GM21737 (cell line): ENCODE results near the gene ZC3H12A.

ENCODE experiments used
- ATAC-seq: cut with Tn5 transposase; IDR thresholded peaks from one replicate; pipeline ENCODE4 v1.9.1; 2021; ENCODE audit warnings: mild to moderate bottlenecking, moderate library complexity; ENCODE audit not compliant: unreplicated experiment

The ZC3H12A gene

DNA sequence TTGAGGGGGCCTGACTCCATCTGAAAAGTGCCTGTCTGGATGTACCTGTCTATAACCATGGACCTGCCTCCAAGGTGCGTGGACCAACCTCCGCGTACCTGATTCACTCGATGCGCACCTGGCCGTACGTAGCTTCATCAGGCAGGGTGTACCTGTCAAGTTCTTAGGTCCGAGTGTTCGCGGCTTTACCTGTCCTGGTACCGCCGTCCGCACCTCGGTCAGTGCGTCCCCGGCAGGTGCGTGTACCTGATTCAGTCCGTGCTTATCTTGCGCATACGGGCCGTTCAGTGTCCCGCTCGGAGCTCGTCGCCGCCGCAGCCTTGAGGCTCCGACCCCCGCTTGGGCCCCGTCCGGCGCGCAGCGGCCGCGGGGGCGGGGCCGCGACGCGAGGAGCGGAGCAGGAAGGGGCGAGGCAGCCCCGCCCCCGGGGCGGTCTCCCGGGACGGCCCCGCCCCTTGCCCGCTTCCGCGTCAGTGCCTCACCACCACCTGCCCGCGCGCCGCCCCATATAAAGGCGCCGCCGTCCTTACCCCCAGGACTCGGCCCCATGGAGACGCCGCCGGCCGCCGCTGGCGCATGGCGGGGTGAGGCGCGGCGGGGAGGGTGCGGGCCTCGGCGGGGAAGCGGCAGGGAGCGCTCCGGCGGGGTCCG is at the start of gene ZC3H12A:
Gene ZC3H12A, plus strand, starts transcription at position 535 of the 651 bp plus-strand sequence. CDS start 917 bp downstream, outside the sequence.
- ATAC-seq: peak; percentile 60

DNA sequence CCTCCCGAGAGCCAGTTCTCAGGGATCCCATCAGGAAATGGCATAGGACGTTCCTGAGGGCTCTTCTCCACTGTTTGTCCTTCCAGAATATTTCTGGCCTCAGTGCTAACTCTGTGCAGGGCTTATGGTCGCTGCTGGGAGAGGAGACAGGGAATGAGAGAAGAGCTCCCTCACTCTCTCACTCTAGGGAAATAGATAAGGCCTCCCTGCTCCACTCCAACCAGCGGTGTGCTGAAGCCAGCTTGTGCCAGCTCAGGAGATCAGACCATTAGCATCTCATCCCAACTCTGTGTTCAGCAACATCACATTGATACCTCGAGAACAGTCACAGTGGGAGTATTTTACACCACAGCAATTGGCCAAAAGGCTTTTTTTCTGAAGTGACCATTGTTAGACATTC is 49.2 kb upstream of the ZC3H12A start:
- ATAC-seq: no peak

DNA sequence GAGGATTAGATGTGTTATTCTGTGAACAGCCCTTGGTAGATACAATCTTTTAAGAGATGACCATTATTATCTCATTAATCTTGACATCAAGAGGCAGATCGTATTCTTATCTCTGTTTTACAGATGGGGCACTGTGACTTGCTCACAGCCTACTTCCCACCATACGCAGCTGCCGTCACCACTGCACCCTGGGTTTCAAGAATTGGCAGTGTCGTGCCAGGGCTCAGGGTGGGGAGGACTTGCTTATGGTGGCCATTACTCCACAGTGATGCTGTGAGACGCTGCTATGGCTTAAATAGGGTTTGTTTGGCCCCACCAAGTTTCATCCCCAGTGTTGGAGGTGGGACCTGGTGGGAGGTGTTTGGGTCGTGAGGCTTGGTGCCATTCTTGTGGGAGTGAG is 45.4 kb upstream of the ZC3H12A start:
- no peak for ATAC-seq

DNA sequence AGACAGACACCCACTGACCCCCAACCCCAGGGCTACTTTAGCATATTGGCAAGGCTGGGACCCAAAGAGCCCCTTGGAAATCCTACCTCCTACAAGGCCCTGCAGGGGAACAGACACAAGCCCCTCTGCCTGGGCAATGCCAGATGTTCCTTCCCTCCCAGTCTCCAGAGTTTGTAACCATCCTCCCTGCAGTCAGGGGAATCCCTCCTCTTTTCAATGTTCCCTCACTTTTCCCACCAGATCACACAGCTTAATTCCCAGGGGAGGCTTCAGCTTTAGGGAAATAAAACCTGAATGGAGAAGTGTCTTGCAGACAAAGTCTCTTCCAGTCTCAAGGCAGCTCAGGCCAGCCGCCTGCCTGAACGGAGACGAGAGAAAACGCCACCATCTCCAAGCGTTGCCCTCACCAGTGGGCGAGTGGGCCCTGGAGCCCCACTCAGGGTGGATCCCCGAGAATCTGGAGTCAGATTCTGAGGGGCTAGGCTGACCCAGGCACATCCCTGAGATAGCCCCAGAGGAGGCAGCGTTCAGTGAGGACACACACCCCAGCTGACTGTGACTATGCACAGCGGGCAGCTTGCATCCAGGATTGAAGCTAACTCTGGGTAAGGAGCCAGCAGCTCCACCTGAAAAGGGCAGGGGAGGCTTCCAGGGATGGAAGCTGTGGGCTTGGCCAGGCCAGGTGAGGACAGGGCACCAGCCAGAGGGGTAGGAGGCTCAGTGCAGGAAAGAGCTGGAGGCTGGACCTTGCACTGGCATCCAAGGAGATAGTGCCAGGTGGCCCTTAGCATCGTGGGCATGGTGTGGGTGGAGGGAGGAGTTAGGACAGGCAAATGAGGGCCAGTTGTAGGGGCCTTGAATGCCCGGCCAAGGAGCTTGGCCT is 44.0 kb upstream of the ZC3H12A start:
- no peak for ATAC-seq

DNA sequence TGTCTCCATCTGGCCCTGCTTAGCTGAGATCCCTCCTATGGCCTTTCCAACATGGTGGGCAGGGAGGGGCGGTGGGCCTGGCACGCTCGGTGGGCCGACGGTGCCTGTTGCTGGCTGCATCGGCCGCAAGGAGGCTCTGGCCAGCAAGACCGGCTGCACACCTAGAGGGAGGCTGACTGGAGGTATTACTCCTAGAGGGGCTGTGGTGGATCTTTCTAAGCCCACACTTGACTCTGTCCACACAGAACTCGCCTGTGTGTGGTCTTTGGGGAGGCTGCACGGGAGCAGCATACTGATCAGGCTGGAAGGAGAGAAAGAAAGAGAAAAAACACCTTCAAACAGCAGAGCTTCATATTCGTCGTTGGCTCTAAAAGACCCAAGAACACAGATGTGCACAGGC is 41.7 kb upstream of the ZC3H12A start:
- ATAC-seq: no peak

DNA sequence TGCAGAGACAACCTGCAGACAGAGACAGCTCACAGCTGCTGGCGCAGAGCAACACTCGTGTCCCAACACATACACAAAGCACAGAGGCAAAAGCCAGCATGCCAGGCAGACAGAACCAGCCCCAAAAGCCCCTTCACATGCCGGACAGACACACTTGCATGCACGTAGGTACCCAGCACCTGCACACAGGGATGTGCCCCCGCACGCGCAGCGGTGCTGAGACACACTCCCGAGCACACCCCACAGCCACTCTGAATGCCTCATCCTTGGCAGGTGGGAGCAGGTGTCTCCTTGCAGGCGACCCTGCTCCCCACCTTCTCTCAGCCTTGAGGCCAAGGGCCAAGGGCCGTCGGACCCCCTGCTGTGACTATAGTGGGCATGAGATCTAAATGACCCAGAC is 41.2 kb upstream of the ZC3H12A start:
- ATAC-seq: no peak

DNA sequence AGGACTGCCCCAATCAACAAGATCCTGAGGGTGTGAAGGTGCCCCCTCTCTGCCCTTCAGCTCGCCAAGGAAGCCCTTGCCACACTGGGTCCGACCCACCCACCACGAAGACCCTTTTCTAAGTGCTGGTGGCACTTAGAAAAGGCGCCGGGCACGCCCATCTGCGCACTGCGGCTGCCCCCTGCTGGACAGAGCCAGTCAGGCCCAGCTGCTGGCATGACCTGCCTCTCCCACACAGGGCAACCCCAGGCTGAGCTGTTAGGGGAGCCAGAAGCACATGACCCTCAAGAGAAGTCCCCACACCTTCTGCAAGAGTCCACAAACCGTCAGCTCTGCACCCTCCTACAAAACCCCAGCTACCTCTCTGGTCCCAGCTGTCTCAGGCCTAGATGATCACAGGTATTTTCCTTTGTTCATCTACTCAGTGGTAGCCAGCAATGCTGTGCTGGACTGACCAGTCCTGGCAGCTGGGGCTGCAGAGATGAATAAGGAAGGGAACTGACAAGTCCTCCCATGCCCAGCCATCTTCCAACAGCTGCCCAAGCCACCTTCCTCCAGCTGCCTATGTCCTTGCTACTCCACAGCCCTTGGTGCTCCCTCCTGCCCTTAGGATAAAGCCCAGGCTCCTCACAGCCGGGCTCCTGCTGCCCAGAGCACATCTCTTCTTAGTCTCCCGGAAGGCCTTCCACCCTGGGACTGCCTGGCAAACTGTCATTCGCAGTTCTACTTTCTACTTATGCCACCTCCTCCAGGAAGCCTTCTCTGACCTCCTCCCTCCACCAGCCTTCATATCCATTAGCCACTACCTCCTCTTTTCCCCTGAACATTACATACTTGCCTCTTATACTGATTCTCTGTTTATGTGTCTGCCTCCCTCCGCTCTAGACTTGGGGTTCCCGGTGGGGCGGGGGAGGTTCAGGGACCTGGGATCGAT is 39.8 kb upstream of the ZC3H12A start:
- no peak for ATAC-seq

DNA sequence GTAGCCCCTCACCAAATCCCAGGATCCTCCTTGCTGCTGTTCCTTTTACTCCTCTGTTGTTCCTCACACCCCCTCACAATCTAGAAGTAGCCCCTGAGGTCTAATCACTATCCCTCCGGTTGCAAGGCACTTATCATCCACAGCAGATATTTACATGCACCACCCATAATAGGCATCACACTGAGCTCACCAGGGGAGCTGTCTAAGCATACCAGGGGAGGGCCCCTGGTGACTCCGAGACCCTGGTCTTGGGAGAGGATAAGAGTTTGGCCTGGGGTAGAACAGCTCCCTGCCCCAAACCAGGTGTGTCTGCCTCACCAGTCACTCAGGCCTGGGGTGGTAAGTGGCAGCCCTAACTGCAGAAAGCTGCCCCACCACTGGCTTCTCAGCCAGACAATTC is 37.3 kb upstream of the ZC3H12A start:
- no peak for ATAC-seq

DNA sequence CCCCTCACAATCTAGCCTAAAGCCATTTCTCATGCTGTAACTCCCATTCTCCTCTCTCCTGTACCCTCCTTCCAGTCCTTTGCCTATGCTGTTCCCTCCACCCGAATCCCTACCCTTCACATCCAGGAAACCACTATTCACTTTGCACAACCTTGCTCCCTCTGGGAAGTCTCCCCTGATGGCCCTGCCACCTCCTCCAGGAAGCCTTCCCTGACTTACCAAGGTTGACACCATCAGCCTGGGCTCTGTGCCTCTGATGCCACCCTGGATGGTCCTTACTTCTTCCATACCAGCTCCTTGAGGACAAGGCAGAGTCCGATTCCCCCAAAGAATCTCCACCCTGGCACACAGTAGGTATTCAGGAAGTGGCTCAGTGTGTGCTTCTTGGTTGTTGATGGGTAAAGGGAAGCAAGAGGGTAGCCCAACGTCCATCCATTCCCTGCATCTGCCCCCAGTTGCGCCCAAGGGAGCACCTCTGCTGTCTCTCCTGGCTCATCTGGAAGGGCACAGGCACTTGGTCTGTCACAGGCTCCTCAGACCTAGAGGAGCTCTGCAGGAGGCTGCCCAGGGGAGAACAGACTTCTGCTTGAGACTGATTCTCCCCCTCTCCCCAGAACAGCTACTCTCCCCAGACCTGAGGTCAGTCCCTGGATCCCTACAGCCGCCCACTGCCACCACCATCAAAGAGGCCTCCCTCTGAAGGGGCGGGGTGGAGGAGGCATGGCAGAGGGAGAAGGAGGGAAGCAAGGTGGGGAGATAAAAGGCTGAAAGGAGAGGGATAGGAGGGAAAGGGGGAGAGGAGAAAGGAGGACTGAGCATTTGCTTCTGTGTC is 36.1 kb upstream of the ZC3H12A start:
- no peak for ATAC-seq

DNA sequence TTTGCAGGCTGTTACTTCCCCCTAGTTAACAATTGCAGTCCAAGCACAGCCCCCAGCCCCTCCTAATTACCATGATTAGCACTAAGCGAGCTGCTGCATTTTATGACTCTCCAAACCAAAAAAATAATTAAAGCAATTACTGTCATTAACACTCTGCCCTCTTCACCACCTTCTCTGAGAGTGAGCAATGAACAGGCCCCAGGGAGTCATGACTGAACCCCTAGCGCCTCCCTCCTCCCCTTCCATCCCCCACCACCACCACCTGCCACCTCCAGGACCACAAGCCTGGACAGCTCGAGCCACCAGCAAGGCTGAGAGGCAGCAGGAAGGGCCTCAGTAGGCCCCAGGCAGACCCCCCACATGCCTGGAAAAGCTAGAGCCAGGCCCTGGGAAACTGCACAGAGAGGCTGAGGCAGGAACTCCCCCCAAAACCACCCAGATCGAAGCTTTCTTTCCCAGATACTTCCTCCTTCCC is 35.5 kb upstream of the ZC3H12A start:
- ATAC-seq: no peak

DNA sequence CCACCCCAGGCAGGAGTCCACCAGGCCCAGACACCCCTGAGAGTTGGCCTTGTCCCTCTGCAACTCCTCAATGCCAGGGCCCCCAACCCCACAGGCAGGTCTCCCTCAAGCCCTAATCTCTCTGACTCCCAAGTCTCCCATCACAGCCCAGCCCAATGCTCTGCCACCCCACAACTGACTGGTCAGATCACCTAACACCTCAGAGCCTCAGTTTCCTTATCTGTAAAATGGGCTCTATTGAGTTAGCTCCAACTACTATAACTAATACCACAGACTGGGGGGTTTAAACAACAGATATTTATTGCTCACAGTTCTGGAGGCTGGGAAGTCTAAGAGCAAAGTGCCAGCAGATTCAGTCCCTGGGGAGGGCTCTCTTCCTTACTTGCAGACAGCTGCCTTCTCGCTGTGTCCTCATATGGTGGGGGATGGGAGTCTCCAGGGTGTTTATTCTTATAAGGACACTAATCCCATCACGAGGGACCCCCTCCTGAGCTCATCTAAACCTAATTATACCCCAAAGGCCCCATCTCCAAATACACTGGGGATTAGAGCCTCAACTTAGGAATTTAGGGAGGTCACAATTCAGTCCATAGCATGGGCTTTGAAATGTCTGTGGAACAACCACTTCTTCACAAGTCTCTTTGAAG is 34.9 kb upstream of the ZC3H12A start:
- ATAC-seq: no peak

DNA sequence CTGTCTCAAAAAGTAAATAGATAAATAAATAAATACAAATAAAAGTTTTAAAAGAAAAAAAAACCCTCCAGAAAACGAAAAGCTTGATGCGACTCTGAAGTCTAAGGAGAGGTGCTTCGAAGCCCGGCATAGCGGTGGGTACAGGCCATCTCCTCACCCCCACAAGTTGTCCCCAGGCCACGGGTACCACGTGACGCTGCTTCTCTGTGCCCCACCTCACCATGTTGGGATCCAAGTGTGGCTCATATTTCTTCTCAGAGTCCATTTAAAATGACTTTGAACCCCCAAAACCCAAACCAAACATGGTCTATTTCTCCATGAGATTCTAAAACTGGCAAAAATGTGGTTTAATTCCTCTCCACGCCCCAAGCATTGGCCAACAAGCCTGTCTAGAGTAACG is 32.9 kb upstream of the ZC3H12A start:
- ATAC-seq: no peak

DNA sequence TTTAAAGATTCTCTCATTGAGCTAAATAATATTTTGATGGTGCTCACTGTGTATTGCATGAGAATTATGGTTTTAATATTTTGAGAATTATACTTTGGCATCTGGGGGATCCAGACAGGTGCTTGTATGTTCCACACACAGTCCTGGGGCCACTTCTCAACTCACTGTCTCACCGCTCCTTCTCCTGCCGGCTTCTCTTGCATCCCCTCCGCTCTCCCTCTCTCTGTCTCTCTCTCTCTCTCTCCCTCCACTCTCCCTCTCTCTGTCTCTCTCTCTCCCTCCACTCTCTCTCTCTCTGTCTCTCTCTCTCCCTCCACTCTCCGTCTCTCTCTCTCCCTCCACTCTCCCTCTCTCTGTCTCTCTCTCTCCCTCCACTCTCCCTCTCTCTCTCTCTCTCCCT is 32.2 kb upstream of the ZC3H12A start:
- ATAC-seq: no peak

DNA sequence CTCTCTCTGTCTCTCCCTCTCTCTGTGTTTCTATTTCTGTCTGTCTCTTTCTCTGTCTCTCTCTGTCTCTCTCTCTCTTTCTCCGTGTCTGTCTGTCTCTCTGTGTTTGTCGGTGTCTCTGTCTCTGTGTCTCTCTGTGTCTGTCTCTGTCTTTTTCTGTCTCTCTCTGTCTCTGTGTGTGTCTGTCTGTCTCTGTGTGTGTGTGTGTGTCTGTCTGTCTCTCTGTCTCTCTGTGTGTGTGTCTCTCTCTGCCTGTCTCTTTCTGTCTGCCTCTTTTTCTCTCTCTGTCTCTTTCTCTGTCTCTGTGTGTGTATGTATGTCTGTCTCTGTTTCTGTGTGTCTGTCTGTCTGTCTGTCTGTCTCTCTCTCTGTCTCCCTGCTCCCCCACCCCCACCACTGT is 31.7 kb upstream of the ZC3H12A start:
- no peak for ATAC-seq

DNA sequence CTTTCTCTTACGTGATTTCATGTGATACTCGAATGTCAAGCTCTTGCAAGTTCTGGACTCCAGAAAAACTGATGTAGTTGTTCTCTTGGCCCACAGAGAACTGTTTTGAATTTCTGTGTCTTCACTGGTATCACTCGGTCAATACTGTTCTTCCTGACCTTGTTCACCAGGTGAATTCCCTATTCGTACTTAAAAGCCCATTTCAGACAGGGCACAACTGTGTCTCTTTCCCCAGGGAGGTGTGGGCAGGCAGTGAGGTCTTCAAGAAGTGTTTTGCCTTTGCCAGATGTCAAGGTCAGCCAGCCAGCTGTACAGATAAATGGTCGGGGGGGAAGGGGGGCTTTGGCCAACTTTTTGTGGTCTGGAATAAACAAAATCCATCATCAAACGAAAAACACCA is 27.5 kb upstream of the ZC3H12A start:
- no peak for ATAC-seq

DNA sequence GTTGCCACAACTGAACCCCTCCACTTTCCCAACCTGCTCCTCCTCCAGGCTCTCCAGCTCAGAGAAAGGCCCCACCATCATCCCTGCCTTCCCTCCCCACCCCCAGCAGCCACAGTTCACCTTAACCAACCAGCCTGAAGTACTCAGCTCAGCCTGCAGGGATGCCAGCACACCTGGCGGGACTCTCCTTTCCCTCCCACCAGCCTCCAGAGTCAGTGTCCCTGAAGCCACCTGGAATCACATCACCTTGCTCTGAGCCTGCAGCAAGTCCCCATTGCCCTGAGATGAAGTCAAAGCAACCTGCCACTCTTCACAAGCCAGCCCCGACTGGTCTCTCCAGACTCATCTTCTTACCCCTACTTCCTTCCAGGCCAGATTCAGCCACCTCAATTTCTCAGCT is 26.2 kb upstream of the ZC3H12A start:
- no peak for ATAC-seq

DNA sequence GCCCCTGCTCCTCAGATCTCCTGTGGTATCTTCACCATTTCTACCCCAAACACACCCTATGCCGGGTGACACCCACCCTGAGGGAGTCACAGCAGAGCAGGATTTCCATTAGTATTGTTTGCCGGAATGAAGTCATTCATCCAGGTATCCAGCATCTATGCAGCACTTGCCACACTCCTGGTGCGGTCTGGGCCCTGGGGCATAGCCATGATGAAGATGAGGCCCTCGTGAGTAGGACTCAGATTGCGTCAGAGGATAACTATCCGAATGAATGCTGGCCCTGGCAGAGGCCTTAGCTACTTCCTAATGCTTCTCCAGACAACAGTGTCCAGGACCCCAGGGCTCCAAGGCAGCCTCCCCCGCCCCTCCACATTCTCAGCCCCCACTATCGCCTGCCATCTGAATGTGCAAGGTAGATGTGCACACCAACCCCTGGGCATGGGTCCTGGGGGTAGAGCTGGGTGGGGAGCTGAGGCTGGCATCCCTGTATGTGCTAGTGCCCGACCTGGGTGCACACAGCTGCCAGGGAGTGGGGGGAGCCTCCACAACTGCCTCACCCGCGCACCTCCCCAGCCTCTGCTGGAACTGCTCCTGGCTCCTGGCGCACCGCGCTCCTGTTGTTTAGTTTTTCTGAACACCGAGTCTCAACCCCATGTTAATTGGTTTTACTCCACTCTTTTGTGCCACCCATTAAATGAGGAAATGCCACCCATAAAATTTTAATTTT is 25.5 kb upstream of the ZC3H12A start:
- ATAC-seq: no peak

DNA sequence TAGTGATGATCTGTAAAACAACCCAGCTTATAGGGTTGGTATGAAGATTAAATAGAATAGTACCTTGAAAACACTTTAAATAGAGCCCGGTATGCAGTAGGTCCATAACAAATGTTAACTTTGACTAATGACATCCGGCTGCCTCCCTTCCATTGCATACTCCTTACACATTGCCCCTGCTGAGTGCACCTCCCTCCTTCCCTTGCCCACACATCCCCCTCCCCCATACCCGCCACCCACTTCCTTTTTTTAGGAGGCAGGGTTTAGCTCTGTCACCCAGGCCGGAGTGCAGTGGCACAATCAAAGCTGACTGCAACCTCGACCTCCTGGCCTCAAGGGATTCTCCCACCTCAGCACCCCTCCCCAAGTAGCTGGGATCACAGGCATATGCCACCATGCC is 24.4 kb upstream of the ZC3H12A start:
- no peak for ATAC-seq

DNA sequence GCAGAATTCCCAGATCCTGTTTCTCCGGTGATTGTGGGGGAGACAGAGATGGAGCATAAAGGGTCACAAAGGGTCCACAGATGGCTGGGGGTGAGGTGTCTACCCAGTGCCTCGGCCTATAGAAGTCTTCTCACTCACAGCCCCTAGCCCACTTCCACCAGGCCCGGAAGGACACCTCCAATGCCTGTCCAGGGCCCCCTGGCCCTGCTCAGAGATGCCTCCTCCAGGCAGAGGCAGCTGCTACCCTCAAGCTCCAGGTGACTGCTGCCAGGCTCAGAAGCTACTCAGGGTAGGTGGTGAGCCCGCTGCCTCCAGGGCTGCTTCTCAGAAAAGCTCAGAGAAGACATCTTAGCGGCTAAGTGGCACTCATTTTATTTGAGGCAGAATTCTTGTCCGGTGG is 22.0 kb upstream of the ZC3H12A start:
- ATAC-seq: no peak
